K562 (cell line): Measurements from ENCODE around the gene HNRNPA3. TPM values are rescaled to one million over a fixed set of nuclear protein-coding genes. Genes with fewer than 3 reads are reported as not detected.

Experiments used
- BACH1 ChIP-seq: fragments of 200-800 bp; sonication (Bioruptor generic); IDR thresholded peaks from 2 replicates; pipeline ENCODE4 v1.6.1; 2016; ENCODE audit warnings: missing genetic modification characterization, missing compliant biosample characterization
- CEBPB ChIP-seq: fragments of 450-650 bp; IDR thresholded peaks from 2 replicates; pipeline ENCODE4 v1.6.1; 2016; ENCODE audit warnings: missing genetic modification characterization, missing compliant biosample characterization
- EGR1 ChIP-seq: fragments of 450-650 bp; conservative IDR thresholded peaks from 2 replicates; pipeline ENCODE4 v1.6.1; 2017; ENCODE audit warnings: mild to moderate bottlenecking
- EWSR1 ChIP-seq: fragments of 450-650 bp; IDR thresholded peaks from 2 replicates; pipeline ENCODE4 v1.6.1; 2018; ENCODE audit warnings: borderline replicate concordance, mild to moderate bottlenecking, low read depth, moderate library complexity; ENCODE audit not compliant: partially characterized antibody
- HMG20A ChIP-seq: fragments of 450-650 bp; formaldehyde crosslinking; conservative IDR thresholded peaks from 2 replicates; pipeline ENCODE4 v1.4.0; 2020; ENCODE audit warnings: mild to moderate bottlenecking, mixed read lengths
- ILF3 ChIP-seq: fragments of 450-650 bp; IDR thresholded peaks from 2 replicates; pipeline ENCODE4 v1.6.1; 2018; ENCODE audit warnings: antibody characterized with exemption, mild to moderate bottlenecking, moderate library complexity, borderline replicate concordance
- KDM5B ChIP-seq: fragments of 200-600 bp; sonication (generic); IDR thresholded peaks from 2 replicates; pipeline ENCODE4 v1.6.1; 2012; ENCODE audit warnings: low read depth, mild to moderate bottlenecking, moderate library complexity, low read length, control low read depth, inconsistent platforms; ENCODE audit not compliant: insufficient replicate concordance
- KLF13 ChIP-seq: fragments of 450-650 bp; IDR thresholded peaks from 2 replicates; pipeline ENCODE4 v1.6.1; 2016; ENCODE audit warnings: missing genetic modification characterization, low read depth, mild to moderate bottlenecking, missing compliant biosample characterization, moderate library complexity, borderline replicate concordance
- MIER1 ChIP-seq: fragments of 450-650 bp; IDR thresholded peaks from 2 replicates; pipeline ENCODE4 v1.6.1; 2016; ENCODE audit warnings: antibody characterized with exemption, mild to moderate bottlenecking, low read depth
- NCOR1 ChIP-seq: fragments of 450-650 bp; IDR thresholded peaks from 2 replicates; pipeline ENCODE4 v1.6.1; 2016; ENCODE audit warnings: mild to moderate bottlenecking, moderate library complexity
- PCBP2 ChIP-seq: fragments of 200-400 bp; formaldehyde crosslinking; IDR thresholded peaks from 2 replicates; pipeline ENCODE4 v1.6.1; 2018; ENCODE audit warnings: low read length, low read depth, mild to moderate bottlenecking, moderate library complexity; ENCODE audit not compliant: poor library complexity, severe bottlenecking
- PHB2 ChIP-seq: fragments of 450-650 bp; IDR thresholded peaks from 2 replicates; pipeline ENCODE4 v1.6.1; 2017; ENCODE audit warnings: low read depth
- POLR2H ChIP-seq: IDR thresholded peaks from 2 replicates; pipeline ENCODE4 v1.6.1; 2016; ENCODE audit warnings: missing genetic modification characterization, low read depth, mild to moderate bottlenecking, control low read depth, missing compliant biosample characterization, moderate library complexity
- PTTG1 ChIP-seq: fragments of 450-650 bp; IDR thresholded peaks from 2 replicates; pipeline ENCODE4 v1.6.1; 2016; ENCODE audit warnings: low read depth, mild to moderate bottlenecking, missing genetic modification characterization, missing compliant biosample characterization
- SAFB2 ChIP-seq: fragments of 200-400 bp; formaldehyde crosslinking; IDR thresholded peaks from 2 replicates; pipeline ENCODE4 v1.6.1; 2018; ENCODE audit warnings: borderline replicate concordance, low read length, low read depth, moderate library complexity; ENCODE audit not compliant: severe bottlenecking
- SIRT6 ChIP-seq: IDR thresholded peaks from one replicate; pipeline ENCODE4 v1.6.1; 2012; ENCODE audit warnings: low read depth, mild to moderate bottlenecking, control low read depth, inconsistent platforms, low read length, moderate library complexity
- TAF9B ChIP-seq: fragments of 450-650 bp; IDR thresholded peaks from 2 replicates; pipeline ENCODE4 v1.6.1; 2018; ENCODE audit warnings: mild to moderate bottlenecking; ENCODE audit not compliant: partially characterized antibody
- TCFL5 ChIP-seq: fragments of 250-450 bp; sonication (Bioruptor Pico); conservative IDR thresholded peaks from 2 replicates; pipeline ENCODE4 v1.6.1; 2021; ENCODE audit warnings: mild to moderate bottlenecking, moderate library complexity, matching md5 sums
- TEAD2 ChIP-seq: fragments of 450-650 bp; IDR thresholded peaks from 2 replicates; pipeline ENCODE4 v1.6.1; 2016; ENCODE audit warnings: missing genetic modification characterization, control low read depth, missing compliant biosample characterization
- TSC22D4 ChIP-seq: fragments of 450-650 bp; IDR thresholded peaks from 2 replicates; pipeline ENCODE4 v1.6.1; 2016; ENCODE audit warnings: missing genetic modification characterization, missing biosample characterization, control low read depth
- ZNF184 ChIP-seq: sonication (generic); formaldehyde crosslinking; IDR thresholded peaks from 2 replicates; pipeline ENCODE4 v1.5.0; 2020; ENCODE audit warnings: missing genetic modification reagents
- ZNF197 ChIP-seq: fragments of 200-800 bp; sonication (Bioruptor generic); IDR thresholded peaks from 2 replicates; pipeline ENCODE4 v1.6.1; 2016; ENCODE audit warnings: low read depth, missing genetic modification characterization, missing compliant biosample characterization
- ZNF586 ChIP-seq: fragments of 450-650 bp; formaldehyde crosslinking; conservative IDR thresholded peaks from 2 replicates; pipeline ENCODE4 v1.4.0; 2020; ENCODE audit warnings: mild to moderate bottlenecking, moderate library complexity
- polyA plus RNA-seq, 8 experiments: library from polyadenylated mRNA; depleted of rRNA in 4 of 8; stranded (reverse) in 5 of 8; unstranded in 3 of 8; fragments of >200 nt; fragmentation: Nextera tagmentation in 2 of 8; fragmentation: Illumina TruSeq in 1 of 8; extraction: Ambion mirVana in 2 of 8; extraction: Trizol in 1 of 8; gene quantifications; 2 replicates each; pipeline versions ENCODE4 v1.2.1 to v1.2.3, GENCODE V29; 2011 to 2014; ENCODE audit warnings: inconsistent platforms in 1 of 8, missing spikeins in 1 of 8
- total RNA-seq, 7 experiments: library from RNA; depleted of rRNA in 6 of 7; stranded (reverse); fragments of >200 nt in 6 of 7; fragmentation: Illumina TruSeq in 2 of 7; extraction: Trizol in 2 of 7; gene quantifications; 2 replicates each; pipeline versions ENCODE4 v1.2.1 to v1.2.3, GENCODE V29; 2011 to 2021; ENCODE audit warnings: low replicate concordance in 1 of 7
- TF ChIP-seq, protein P1 (sequence below): fragments of 250-450 bp; sonication (Bioruptor Pico); IDR thresholded peaks from 2 replicates; pipeline ENCODE4 v1.8.0; 2021; ENCODE audit warnings: moderate library complexity, mild to moderate bottlenecking, inconsistent platforms
- TF ChIP-seq, protein P2 (sequence below): fragments of 250-450 bp; sonication (Bioruptor Pico); IDR thresholded peaks from 2 replicates; pipeline ENCODE4 v1.9.0; 2021; ENCODE audit warnings: mild to moderate bottlenecking, inconsistent platforms

Gene HNRNPA3
- total and polyA plus RNA-seq, 9 of the 15 experiments (the other 6 are each of a cell fraction or from before 2014, with no cell fraction given) = 72.8 to 428 (median 192) TPM

- TF ChIP-seq TSC22D4 (no peak), HMG20A (CRISPR knock-in tag) (no peak), ILF3 (no peak), SIRT6 (no peak), MIER1 (no peak), TAF9B (peak; percentile 93), ZNF586 (CRISPR knock-in tag) (no peak), ZNF184 (CRISPR knock-in tag) (no peak), KLF13 (tag) (peak; percentile 50), PCBP2 (no peak), ZNF197 (peak; percentile 4; the same call in 1 of the 2 replicates), TEAD2 (tag) (peak; percentile 65), PTTG1 (tag) (no peak), EGR1 (peak; percentile 64), KDM5B (peak; percentile 95), CEBPB (no peak), TCFL5 (CRISPR knock-in tag) (no peak), NCOR1 (no peak; the same call in 1 of the 2 replicates), PHB2 (no peak), BACH1 (peak; percentile 73; the same call in 1 of the 2 replicates), POLR2H (tag) (peak; percentile 98), SAFB2 (no peak), EWSR1 (no peak)
- TF ChIP-seq, protein P1, sequence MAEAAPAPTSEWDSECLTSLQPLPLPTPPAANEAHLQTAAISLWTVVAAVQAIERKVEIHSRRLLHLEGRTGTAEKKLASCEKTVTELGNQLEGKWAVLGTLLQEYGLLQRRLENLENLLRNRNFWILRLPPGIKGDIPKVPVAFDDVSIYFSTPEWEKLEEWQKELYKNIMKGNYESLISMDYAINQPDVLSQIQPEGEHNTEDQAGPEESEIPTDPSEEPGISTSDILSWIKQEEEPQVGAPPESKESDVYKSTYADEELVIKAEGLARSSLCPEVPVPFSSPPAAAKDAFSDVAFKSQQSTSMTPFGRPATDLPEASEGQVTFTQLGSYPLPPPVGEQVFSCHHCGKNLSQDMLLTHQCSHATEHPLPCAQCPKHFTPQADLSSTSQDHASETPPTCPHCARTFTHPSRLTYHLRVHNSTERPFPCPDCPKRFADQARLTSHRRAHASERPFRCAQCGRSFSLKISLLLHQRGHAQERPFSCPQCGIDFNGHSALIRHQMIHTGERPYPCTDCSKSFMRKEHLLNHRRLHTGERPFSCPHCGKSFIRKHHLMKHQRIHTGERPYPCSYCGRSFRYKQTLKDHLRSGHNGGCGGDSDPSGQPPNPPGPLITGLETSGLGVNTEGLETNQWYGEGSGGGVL (CRISPR knock-in tag) = no peak
- TF ChIP-seq, protein P2, sequence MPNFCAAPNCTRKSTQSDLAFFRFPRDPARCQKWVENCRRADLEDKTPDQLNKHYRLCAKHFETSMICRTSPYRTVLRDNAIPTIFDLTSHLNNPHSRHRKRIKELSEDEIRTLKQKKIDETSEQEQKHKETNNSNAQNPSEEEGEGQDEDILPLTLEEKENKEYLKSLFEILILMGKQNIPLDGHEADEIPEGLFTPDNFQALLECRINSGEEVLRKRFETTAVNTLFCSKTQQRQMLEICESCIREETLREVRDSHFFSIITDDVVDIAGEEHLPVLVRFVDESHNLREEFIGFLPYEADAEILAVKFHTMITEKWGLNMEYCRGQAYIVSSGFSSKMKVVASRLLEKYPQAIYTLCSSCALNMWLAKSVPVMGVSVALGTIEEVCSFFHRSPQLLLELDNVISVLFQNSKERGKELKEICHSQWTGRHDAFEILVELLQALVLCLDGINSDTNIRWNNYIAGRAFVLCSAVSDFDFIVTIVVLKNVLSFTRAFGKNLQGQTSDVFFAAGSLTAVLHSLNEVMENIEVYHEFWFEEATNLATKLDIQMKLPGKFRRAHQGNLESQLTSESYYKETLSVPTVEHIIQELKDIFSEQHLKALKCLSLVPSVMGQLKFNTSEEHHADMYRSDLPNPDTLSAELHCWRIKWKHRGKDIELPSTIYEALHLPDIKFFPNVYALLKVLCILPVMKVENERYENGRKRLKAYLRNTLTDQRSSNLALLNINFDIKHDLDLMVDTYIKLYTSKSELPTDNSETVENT (CRISPR knock-in tag) = peak; percentile 20; the same call in 1 of the 2 replicates
Observed at GRCh38 chr2:177212106-177212890, at the start of gene HNRNPA3 (continued).
